ENCODE data around the gene PTPRE.

DNA sequence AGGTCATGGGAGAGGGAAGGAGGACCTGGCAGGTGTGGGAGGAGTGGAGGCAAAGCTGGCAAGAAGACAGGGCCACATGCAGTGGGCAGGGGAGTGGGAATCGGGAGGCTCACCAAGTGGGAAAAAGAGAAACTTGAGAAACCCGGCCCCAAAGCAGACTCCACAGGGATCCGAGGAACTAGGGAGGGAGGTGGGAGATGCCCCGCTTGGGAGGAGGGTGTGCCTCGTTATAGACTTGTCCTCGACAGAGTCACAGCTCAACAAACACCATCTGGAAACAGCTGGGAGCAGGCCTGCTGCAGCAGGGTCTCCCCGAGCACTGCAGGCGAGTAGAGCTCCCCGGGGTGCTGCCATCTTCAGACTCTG, 164.5 kb downstream of the PTPRE start:
- TF ChIP-seq RAD21 (IDR thresholded peaks at IDR 0.05; ENCODE audit: low read length) (no peak), EZH2phosphoT487 (IDR thresholded peaks at IDR 0.05; ENCODE audit: borderline replicate concordance, low read depth) (no peak), TAF1 (IDR thresholded peaks at IDR 0.05; ENCODE audit: borderline replicate concordance, low read depth, low read length) (no peak), SMC3 (IDR thresholded peaks at IDR 0.05; ENCODE audit: low read depth, low read length) (no peak), REST (IDR thresholded peaks at IDR 0.05; ENCODE audit: low read depth, low read length) (no peak), JUND (IDR thresholded peaks at IDR 0.05) (no peak), YY1 (IDR thresholded peaks at IDR 0.05; ENCODE audit: low read depth) (no peak), POLR2AphosphoS5 (IDR thresholded peaks at IDR 0.05; ENCODE audit: low read depth, low read length) (no peak)
- TF ChIP-seq, protein P1, sequence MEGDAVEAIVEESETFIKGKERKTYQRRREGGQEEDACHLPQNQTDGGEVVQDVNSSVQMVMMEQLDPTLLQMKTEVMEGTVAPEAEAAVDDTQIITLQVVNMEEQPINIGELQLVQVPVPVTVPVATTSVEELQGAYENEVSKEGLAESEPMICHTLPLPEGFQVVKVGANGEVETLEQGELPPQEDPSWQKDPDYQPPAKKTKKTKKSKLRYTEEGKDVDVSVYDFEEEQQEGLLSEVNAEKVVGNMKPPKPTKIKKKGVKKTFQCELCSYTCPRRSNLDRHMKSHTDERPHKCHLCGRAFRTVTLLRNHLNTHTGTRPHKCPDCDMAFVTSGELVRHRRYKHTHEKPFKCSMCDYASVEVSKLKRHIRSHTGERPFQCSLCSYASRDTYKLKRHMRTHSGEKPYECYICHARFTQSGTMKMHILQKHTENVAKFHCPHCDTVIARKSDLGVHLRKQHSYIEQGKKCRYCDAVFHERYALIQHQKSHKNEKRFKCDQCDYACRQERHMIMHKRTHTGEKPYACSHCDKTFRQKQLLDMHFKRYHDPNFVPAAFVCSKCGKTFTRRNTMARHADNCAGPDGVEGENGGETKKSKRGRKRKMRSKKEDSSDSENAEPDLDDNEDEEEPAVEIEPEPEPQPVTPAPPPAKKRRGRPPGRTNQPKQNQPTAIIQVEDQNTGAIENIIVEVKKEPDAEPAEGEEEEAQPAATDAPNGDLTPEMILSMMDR (IDR thresholded peaks at IDR 0.05): no peak
- TF ChIP-seq, protein P2, sequence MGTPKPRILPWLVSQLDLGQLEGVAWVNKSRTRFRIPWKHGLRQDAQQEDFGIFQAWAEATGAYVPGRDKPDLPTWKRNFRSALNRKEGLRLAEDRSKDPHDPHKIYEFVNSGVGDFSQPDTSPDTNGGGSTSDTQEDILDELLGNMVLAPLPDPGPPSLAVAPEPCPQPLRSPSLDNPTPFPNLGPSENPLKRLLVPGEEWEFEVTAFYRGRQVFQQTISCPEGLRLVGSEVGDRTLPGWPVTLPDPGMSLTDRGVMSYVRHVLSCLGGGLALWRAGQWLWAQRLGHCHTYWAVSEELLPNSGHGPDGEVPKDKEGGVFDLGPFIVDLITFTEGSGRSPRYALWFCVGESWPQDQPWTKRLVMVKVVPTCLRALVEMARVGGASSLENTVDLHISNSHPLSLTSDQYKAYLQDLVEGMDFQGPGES (IDR thresholded peaks at IDR 0.05; ENCODE audit: low read depth, low read length): no peak
- TF ChIP-seq, protein P3, sequence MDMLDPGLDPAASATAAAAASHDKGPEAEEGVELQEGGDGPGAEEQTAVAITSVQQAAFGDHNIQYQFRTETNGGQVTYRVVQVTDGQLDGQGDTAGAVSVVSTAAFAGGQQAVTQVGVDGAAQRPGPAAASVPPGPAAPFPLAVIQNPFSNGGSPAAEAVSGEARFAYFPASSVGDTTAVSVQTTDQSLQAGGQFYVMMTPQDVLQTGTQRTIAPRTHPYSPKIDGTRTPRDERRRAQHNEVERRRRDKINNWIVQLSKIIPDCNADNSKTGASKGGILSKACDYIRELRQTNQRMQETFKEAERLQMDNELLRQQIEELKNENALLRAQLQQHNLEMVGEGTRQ (IDR thresholded peaks at IDR 0.05; ENCODE audit: borderline replicate concordance, low read depth, low read length): no peak
- TF ChIP-seq, protein P4, sequence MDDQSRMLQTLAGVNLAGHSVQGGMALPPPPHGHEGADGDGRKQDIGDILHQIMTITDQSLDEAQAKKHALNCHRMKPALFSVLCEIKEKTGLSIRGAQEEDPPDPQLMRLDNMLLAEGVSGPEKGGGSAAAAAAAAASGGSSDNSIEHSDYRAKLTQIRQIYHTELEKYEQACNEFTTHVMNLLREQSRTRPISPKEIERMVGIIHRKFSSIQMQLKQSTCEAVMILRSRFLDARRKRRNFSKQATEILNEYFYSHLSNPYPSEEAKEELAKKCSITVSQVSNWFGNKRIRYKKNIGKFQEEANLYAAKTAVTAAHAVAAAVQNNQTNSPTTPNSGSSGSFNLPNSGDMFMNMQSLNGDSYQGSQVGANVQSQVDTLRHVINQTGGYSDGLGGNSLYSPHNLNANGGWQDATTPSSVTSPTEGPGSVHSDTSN (IDR thresholded peaks at IDR 0.05): no peak
